ENCODE results near the gene HAPLN1. TPM values are rescaled to one million over a fixed set of nuclear protein-coding genes. Genes with fewer than 3 reads are reported as not detected.
"Not testable (repeated sequence)": the region's sequence is repeated elsewhere in the genome, so short reads cannot be mapped to it uniquely, and the experiment has no call there.

HAPLN1 gene
- not detected for total RNA-seq

DNA sequence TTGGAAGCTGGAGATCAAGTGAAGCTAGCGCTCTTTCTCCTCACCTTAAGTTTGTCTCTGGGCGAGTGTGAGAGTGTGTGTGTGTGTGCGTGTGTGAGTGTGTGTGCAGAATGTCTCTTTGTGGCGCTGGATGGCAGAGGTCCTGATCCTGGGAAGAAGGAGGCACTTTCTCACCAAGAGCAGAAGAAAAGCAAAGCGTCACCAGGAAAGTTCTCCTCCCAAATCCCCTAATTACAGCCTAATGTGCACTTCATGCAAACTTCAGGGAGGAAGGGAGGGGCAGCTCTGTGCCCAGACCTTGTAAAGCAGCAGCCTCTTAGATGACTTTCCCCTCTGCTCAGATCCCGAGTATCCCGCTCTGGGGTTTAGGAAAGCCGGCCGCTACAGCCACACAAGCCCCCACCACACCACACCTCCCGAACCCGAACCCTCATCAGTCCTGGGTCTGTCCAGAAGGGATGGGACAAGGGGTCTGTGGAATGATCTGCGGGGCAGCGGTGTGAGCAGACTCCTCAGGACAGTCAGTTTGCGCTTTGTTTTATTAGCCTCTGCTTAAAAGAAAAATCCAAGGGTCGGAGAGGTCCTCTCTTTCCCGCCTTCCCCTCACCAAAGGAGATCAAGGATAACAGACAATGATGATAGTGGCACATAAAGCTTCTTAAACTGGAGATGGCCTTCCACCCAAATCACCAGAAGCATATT is at the start of gene HAPLN1:
HAPLN1 (minus strand) TSS at position 20 of the 702 bp plus-strand sequence. CDS start 47,332 bp downstream, outside the sequence.
- ChIA-PET CTCF (no interaction called here), POLR2A (no interaction called here)

DNA sequence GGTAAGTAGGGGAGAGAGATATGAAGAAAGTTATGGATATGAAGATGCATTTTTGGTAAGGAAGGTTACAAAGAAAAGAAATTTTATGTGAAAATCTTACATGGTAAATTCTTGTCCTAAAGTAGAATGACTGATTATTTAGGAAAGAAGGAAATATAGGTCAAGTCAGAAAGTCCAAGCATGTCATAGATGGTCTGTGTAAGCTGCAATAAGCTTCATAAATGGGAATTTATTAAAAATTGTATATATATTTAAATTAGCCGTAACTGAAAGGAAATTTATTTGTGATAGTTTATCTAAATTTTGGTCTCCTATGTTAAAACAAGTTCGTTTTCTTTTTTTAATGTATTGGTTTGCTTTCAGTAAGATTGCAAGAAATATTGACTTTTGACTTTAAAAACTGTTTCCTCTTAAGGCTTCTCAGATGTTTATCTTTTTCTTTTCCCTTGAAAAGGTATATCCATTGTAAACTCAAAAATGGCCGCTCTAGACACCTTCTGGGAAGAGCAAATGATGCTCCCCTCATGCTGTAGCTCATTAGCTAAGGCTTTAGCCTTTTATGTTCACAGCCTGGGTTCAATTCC is 46.8 kb upstream of the HAPLN1 start:
- CTCF ChIA-PET: no interaction called here
- POLR2A ChIA-PET: no interaction called here

DNA sequence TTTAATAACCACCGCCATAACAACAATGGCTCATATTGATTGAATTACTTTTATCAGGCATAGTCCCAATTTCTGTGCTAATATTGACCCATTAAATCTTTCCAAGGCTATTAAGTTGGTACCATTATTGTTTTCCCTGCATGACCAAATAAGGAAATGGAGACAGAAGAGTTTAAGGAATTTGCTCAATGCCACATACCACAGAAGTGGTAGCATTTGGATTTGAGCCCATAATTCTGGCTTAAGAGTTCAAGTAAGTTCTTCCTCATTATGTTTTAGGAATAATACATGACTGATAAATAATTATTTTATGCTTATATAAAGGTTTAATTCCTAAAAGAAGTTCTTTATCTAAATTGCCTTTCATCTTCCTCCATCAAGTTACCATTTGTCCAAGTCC is 43.4 kb upstream of the HAPLN1 start:
- CTCF ChIA-PET: no interaction called here

DNA sequence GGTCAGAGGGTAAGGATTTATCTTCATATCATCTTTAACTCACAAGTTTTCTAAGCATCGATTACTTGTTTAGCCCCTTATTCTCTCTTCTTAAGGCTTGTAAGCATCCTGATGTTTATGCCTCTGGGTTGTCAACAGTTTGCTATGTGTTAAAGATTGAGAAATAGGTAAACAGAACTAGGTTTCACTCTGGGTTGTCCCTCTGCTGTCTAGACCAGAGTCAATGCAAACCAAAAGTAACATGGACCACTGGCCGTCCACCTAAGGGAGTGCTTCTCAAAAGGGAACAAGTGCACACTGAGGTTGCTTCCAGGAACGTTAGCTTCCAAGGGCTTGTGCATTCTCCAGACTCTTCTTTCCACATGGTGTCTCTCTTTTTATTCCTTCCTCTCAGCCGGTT is 39.9 kb upstream of the HAPLN1 start:
- ChIA-PET CTCF (no interaction called here), POLR2A (no interaction called here)

More for the DNA sequence above, 43.4 kb upstream of the HAPLN1 start:
- POLR2A ChIA-PET: no interaction called here

DNA sequence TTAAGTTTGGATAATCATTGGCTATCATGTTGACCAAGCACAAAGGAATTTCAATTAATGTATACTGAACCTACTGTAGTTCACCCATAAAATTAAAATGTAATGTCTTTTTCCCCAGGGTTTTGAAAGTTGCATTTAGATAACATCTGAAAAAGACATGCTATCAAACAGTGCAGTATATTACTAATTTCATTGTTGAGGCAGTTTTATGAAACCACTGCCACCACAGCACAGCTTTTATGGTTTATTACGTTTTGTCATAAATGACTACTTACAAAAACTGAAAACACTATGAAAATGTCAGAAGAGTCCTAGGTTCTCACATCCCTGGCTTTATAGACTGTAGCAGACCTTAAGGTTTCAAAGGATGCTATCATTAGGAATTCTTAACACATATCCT is 32.0 kb upstream of the HAPLN1 start:
- ChIA-PET POLR2A (no interaction called here), CTCF (no interaction called here)

DNA sequence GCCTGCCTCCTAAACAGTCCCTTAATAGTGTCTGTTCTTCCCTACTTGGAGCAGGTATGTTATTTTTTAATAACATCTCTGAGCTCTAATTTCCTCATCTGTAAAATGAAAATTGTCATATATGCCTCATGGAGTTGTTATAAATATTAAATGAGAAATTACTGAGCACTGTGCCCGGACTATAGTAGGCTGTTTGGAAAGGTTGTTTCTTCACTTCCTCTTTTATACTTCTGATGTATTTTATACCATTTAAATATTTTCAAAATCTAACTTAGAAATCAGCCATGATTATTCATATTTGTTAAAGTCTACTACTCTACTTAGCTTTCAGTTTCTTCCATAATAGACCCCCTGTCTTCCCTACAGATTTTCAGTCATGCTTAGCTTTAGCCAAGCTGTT is 30.5 kb upstream of the HAPLN1 start:
- CTCF ChIA-PET: no interaction called here

DNA sequence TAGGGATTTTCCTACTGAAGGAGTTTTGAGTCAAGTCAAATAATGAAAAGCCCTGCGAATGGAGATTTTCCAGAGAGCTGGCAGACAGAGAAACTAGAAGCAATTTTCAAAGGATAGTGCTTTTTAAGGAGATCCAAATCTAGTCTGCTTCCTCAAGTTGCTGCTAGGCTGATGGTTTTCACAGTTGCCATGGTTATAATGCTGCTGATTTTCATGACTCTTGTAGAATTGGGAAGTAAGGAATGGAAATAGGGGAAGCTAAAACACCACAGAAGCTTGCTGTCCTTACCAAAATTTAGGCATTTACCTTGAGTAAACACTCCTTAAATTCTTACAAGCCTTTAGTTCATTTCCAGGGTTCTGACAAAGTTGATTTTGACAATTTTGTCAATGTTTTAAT is 30.1 kb upstream of the HAPLN1 start:
- CTCF ChIA-PET: no interaction called here
- POLR2A ChIA-PET: no interaction called here

More for the DNA sequence above, 30.5 kb upstream of the HAPLN1 start:
- POLR2A ChIA-PET: no interaction called here

DNA sequence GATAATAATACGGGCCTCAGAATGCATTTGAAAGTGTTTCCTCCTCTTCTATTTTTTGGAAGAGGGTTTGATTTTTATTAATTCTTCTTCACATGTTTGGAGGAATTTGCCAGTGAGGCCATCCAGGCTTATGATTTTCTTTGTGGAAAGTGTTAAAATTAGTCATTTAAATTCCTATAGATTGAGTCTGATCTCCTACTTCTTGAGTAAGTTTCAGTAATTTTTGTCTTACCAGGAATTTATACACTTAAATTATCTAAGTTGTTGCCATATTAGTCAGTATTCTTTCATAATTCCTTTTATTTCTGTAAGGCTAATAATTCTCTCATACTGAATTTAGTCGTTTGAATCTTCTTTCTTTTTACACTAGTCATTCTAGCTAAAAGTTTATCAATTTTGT is 25.2 kb upstream of the HAPLN1 start:
- POLR2A ChIA-PET: no interaction called here
- CTCF ChIA-PET: no interaction called here

DNA sequence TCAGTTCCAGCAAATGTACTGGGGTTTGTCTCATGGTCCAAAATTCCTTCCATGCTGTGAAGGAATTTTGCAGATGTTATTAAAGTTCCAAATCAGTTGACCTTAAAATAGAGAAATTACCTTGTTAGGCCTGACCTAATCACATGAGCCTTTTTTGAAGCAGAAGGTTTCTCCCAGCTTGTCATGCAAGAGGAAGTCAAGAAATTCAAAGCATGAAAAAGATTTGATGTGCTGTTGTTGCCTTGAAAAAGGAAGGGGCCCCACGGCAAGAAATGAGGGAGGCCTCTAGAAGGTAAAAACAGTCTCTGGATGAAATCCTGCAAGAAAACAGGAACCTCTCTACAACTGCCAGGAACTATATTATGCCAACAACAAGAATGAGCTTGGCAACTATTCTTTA is 24.2 kb upstream of the HAPLN1 start:
- ChIA-PET CTCF (no interaction called here), POLR2A (no interaction called here)

DNA sequence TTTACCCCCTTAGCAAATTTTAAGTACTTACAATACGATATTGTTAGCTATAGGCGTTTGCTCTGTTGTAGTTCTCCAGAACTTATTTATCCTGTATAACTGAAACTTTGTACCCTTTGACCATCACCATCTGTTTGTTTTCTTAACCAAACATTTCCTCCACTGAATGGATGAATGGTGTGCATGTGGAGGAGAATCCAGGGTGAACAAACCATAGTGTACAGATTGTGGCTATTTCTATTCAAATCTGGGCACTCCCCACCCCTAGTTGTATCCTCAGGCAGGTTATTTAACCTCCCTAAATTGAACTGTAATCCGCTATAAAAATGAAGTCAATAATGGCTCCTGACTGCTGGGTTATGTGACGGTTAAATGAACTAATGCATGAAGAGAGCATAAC is 21.4 kb upstream of the HAPLN1 start:
- POLR2A ChIA-PET: no interaction called here
- CTCF ChIA-PET: no interaction called here

DNA sequence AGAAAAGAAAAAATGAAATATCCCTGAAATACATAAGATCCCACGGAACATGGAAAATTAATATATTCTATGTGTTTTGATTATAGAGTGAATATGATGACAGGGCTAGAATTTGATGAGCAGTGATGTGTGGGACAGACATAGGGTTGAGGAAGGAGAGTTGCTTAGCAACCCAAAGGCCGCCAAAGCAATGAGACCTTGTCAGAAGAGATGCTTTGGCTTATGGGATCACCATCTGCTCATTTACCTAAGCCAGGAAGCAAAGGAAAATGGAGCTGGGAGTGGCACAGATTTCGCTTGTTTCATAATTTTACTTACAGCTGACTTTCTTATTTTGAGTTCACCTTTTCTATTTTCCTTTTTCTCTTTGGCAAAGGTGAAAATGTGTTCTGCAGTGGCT is 20.9 kb upstream of the HAPLN1 start:
- CTCF ChIA-PET: no interaction called here
- POLR2A ChIA-PET: no interaction called here

DNA sequence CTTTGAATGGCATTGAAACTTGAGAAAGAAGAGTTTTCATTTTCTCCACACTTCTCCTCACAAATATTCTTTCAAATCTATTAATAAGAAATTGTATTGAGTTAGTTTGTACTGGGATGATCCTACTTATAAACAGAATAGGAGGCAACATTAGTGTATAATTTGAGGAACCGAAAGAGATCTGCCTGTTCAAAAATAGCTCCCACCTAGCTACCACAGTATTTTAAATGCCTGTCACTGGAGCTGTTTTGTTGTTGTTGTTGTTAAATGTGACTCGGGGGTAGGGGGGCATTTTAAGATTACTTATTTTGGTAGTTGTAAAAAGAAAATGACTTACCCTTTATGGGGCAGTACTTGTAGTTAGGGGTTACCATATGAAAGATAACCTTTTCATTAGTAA is 20.1 kb upstream of the HAPLN1 start:
- CTCF ChIA-PET: interaction anchor here (0.5 kb wide), 1 partner anchor 110 kb away, joined by 4 read pairs; no protein-coding TSS in a partner anchor
- POLR2A ChIA-PET: no interaction called here

DNA sequence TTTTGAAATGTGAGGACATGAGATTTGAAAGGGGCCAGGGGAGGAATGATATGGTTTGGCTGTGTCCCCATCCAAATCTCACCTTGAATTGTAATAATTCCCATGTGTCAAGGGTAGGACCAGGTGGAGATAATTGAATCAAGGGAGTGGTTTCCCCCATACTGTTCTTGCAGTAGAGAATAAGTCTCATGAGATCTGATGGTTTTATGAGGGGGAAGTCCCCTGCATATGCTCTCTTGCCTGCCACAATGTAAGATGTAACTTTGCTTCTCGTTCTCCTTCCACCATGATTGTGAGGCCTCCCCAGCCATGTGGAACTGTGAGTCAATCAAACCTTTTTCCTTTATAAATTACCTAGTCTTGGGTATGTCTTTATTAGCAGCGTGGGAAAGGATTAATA is 15.5 kb upstream of the HAPLN1 start:
- CTCF ChIA-PET, POLR2A ChIA-PET: not testable (repeated sequence)

DNA sequence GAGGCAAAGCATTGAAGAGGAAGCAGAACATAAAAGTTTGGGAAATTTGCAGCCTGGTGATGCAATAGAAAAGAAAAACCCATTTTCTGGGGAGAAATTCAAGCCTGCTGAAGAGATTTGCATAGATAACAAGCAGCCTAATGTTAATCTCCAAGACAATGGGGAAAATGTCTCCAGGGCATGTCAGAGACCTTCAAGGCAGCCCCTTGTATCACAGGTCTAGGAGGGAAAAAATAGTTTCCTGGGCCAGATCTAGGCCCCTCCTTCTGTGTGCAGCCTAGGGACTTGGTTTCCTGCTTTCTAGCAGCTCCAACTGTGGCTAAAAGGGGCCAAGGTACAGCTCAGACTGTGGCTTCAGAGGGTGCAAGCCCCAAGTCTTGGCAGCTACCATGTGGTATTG is 14.4 kb upstream of the HAPLN1 start:
- CTCF ChIA-PET, POLR2A ChIA-PET: not testable (repeated sequence)

DNA sequence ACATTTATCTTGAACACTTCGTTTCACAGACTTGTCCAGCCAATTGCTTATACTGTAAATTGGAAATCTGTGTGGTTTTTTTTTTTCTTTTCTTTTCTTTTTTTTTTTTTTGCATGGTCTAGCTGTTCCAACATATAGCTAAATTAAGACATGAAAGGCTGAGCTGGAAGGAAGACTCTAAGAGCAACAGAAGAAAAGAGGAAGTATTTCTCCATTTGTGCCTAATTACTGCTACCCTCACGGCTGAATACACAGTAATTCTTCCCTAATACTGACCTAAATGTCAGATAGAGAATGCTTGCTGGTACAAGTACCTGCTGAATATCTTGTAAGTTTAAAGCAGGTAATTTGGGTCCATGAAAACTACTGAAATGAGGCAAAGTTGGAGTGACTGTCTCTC is 11.0 kb upstream of the HAPLN1 start:
- ChIA-PET CTCF (no interaction called here), POLR2A (no interaction called here)

DNA sequence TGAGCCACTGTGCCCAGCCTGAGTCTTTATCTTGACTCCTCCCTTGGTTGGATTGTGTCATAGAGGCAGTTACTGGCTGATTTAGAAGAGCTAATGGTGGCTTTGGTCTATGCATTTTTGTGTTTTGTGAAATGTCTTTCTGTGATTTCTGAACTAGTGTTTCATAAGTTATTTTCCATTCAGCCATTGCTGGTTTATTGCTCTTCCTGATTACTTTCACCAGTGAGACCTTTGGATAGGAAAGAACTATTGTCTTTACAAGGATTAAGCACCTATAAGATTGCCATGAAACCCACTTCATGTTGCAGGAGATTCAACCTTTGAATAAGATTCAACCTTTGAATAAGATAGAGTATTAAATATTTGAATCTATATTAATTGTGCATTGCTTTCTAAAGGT is 8.7 kb upstream of the HAPLN1 start:
- ChIA-PET POLR2A (no interaction called here), CTCF (no interaction called here)

DNA sequence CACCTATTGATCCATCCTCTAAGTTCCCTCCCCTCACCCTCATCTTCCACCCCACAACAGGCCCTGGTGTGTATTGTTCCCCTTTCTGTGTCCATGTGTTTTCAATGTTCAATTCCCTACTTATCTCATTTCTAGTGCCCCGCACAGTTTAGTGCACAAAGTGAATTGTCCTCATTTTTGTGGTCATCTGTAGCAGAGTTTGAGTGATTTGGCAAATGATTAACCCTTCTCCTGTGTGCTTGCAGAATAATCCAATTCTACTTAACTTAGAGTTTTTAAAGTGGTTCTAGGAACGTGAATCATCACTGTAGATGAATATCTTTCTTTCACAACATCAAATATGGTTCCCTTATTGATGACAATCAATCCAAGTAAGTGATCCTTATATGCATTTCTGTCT is 6.3 kb upstream of the HAPLN1 start:
- POLR2A ChIA-PET: no interaction called here

DNA sequence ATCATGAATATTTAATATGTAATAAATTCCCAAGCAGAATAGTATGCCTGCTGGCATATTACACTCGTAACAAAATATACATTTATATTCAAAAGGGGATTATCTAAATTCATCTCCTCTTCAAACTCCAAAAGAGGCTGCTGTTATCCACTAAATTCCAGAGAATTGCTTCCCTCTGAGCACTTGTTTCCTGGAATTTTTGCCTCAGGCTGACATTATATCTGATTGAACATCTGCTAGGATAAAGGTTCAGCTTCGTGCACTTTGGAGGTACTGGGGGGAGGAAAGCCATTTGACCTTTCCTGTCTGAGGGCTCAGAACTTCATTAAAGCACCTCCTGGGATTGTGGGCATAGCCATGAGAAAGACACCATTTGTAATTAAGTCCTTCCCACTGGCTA is 4.3 kb upstream of the HAPLN1 start:
- CTCF ChIA-PET: no interaction called here
- POLR2A ChIA-PET: no interaction called here

More for the DNA sequence above, 6.3 kb upstream of the HAPLN1 start:
- CTCF ChIA-PET: no interaction called here

DNA sequence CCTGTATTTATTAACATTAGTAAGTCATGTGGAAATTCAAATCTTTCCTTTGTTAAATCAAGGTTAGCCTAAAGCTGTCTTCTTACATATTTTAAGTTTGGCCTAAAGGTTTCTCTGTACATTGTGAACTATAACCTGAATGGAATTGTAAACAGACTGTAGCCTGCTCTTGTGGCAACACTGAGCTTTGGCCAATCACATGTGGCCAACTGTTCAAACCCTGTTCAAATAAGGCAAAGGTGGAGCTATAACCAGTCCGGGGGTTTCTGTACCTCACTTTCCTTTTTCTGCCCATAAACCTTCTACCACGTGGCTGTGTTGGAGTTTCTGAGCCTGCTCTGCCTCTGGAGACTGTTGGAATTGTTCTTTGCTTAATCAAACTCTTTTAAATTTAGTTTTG is 3.3 kb upstream of the HAPLN1 start:
- POLR2A ChIA-PET: no interaction called here
- CTCF ChIA-PET: no interaction called here

DNA sequence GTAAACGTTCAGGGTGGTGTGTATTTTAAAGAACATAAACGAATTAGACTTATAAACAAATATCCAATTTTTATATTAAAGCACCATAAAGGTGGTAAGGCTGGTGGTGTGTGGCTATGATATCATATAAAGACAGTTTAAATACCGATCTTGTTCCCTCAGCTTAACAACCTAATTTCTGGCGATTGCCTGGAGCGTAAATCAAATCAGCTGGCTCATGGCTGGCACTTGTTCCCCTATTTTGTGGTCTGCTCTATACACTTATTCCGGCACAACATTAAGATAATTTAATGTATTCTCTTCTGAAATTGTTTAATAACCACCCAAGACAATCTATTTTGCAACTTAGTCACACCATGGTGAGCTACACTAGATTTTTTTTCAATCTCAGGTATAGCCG is 2.4 kb upstream of the HAPLN1 start:
- ChIA-PET CTCF (no interaction called here), POLR2A (no interaction called here)

DNA sequence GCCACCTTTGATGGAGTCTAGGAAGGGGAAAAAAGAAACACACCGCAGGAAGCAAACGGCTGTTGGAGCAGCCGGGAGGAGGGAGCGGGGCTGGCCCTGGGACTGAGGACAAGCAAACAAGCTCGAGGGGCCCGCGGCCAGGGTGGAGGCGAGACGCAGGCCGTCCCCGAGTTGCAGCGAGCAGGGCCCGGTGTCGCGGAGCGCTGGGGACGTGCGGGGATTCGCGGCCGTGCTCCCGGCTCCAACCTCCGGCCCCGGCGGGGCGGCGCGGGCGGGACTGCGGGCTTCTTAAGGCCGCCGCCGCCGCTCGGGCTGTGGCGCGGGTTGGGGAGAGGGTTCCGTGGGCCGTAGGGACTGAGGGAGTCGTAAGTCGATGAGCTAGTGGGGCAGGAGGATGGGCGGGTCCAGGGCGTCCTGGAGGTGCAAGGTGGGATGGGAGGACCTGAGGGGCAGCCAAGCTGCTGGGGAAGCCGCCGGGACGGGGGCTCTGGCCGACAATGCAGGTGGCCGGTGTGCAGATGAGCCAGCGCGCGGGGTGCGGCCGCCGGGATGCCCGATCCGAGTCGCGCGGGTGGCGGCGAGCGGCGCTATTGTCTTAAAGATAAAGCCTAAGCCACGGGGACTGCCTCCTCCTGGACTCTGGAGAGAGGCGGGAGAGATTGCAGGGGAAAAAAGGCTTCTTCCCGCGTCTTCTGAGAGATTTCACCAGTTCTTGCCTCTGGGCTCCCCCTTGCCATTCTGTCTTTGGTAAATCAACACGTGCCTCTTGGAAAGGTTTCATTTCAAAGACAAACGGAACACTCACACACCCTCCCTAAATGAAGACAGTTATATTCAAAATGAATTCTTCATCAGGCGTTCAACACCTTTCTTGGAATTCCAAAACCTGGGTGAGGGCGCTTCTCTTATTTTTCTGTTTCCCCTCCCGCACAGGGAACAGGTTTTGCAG is 1.6 kb upstream of the HAPLN1 start:
- ChIA-PET POLR2A (no interaction called here), CTCF (no interaction called here)

Measured in activated CD8-positive, alpha-beta memory T cell treated with anti-CD3 and anti-CD28 coated beads for 36 hours (primary cell).